ENCODE data around the gene SLC25A34.

GRCh38 chr1:15705184-15705566, 30.9 kb upstream of the SLC25A34 start:
- TF ChIP-seq ZNF350 (CRISPR knock-in tag; IDR thresholded peaks at IDR 0.05; ENCODE audit: borderline replicate concordance, low read depth) (no peak), GPBP1L1 (CRISPR knock-in tag; IDR thresholded peaks at IDR 0.05) (no peak), ZFP1 (CRISPR knock-in tag; IDR thresholded peaks at IDR 0.05) (no peak), ZNF121 (CRISPR knock-in tag; IDR thresholded peaks at IDR 0.05) (no peak), KAT8 (CRISPR knock-in tag; IDR thresholded peaks at IDR 0.05) (no peak), POLR2A (IDR thresholded peaks at IDR 0.05; ENCODE audit: insufficient read depth in 1 of 2, low read depth in 2 of 2, low read length in 2 of 2) (no peak), FOXM1 (CRISPR knock-in tag; IDR thresholded peaks at IDR 0.05) (no peak), RAD21 (CRISPR knock-in tag; IDR thresholded peaks at IDR 0.05) (no peak), JUND (CRISPR knock-in tag; IDR thresholded peaks at IDR 0.05) (no peak)
